T-helper 1 cell (primary cell): Measurements from ENCODE around the gene POLR3GL.

Experiments
- DNase-seq, 5 donors: peaks; one replicate each; pipeline ENCODE4 v3.0.0-alpha.2; 2012 to 2020

Gene POLR3GL

DNA sequence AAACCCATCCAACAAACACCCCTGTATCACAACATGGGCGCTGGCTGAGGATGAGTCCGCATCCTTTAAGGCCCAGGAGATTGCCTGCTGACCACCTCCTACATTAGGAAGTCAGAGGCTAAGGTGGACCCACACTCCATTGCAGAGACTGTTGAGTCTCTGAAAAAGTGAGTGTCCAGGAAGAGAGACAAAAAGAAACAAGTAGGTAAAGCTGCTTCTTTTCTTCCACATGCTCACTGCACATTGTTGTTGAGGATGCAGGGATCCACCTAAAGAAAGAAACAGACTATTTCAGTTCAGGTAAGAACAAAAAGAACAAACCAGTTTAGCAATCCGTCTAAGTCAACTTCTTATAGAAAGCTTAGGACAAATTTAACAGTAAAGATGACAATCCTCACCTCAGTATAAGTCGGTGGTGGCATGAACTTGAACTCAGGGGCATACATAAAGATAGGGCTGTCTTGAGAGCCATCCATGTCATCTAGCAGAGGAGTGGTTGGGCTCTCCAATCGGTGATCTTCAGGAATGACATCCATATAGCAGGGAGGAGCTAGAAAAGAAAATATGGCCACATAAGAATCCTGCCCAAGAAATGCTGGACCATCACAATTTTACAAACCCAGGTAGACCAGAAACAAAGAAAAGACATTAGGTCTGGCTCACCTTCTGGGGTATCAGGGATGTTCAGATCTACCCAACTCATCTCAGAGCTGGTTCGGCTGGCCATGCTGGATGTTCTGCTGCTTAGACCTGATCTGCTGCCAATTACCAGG, 29.3 kb downstream of the POLR3GL start:
- DNase-seq, result no peak

DNA sequence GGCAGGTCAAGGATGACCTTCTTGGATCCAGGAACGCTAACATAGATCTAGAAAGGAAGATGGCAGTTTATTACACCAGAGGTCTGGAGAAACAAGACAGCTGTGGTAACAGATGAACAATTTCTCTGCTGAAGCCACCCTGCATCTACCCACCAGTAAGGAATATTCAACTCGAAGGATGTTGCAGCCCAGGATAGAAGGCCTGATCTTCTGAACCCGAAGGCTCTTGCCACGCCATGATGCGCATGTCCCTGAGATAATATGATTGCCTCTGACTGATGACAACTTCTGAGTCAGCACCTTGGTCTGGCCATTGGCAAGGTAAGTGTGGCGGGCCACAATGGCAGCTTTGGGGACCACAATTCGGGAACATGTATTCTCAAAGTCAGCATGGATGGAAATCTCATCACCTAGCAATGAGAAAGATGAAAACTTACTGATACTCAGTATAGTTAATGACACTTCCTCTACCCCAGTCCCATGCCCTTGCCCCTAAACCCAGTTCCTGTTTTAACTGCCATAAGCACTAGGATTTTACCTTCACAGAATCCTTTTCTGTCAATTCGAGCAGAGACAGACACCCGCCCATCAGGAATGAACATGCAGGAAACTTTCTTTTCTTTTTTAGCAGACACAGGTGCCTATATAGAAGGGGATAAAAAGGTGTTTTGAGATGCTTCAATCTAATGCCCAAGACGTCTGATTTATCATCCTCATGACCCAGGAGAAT, 30.1 kb downstream of the POLR3GL start:
- DNase-seq, result peak in 1 of 5 donors; percentile 33

- no peak for DNase-seq
Measured at GRCh38 chr1:145995148-145995881, 30.8 kb downstream of the POLR3GL start.

- no peak for DNase-seq
Measured at GRCh38 chr1:145995964-145996432, 31.5 kb downstream of the POLR3GL start.

GRCh38 chr1:145996433-145997015, 32.0 kb downstream of the POLR3GL start, which contains the start of gene TXNIP:
TSS of gene TXNIP (minus strand) at chr1:145996579. CDS start at chr1:145996266, 313 bp downstream.
- DNase-seq, result peak; percentile 84 to 95 (median 88)

- DNase-seq, result peak in 4 of 5 donors; percentile 44 to 78 (median 52)
Measured at GRCh38 chr1:145997016-145997717, 32.7 kb downstream of the POLR3GL start.

DNA sequence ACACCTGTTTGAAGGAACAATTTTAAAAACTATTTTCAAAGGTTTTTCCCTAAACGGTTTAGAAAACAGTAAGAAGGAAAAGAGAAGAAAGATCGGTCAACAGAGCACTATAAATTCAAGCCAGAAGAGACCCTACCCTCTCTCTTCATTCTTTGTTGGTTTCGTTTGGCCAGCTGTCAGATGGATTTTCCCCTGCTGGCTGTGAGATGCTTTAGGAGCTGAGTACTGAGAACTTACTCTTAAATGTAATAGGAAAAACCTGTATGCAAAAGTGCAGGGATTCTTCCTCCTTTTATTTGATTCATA, 33.2 kb downstream of the POLR3GL start:
- DNase-seq, result no peak

- peak in 1 of 5 donors; percentile 70 for DNase-seq
Measured at GRCh38 chr1:145999321-146000024, 35.0 kb downstream of the POLR3GL start.

DNA sequence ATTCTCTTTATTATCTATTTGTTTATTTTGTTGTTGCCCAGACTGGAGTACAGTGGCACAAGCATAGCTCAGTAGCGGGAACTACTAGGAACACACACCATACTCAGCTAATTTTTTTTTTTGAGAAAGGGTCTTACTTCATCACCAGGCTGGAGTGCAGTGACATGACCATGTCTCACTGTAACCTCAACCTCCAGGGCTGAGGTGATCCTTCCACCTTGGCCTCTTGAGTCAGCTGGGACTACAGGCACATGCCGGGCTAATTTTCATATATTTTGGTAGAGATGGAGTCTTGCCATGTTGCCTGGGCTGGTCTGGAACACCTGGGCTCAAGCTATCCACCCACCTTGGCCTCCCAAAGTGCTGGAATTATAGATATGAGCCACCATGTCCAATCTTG, 37.2 kb downstream of the POLR3GL start:
- DNase-seq, result no peak

DNA sequence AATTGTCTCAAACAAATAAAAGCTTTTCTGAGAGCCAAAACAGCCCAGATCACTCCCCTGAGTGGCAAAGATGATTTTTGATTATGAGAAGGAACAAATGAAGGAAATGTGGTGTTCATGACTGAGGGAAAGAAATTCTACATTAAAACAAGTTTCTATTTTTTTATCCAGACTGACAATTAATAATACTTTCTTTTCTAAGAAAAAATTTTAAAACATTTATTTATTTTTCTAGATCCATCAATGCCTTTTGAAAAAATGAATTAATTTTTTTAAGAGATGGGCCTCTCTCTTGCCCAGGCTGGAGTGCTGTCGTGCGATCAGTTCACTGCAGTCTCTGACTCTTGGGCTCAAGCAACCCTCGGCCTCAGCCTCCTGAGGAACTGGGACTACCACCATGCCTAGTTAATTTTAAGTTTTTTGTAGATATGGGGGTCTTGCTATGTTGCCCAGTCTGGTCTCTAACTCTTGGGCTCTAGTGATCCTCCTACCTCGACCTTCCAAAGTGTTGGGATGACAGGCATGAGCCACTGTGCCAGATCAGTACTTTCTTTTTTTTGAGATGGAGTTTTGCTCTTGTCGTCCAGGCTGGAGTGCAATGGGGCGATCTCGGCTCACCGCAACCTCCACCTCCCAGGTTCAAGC, 43.1 kb downstream of the POLR3GL start:
- DNase-seq, result no peak

GRCh38 chr1:146010126-146010738, 45.7 kb downstream of the POLR3GL start:
- no peak for DNase-seq

DNA sequence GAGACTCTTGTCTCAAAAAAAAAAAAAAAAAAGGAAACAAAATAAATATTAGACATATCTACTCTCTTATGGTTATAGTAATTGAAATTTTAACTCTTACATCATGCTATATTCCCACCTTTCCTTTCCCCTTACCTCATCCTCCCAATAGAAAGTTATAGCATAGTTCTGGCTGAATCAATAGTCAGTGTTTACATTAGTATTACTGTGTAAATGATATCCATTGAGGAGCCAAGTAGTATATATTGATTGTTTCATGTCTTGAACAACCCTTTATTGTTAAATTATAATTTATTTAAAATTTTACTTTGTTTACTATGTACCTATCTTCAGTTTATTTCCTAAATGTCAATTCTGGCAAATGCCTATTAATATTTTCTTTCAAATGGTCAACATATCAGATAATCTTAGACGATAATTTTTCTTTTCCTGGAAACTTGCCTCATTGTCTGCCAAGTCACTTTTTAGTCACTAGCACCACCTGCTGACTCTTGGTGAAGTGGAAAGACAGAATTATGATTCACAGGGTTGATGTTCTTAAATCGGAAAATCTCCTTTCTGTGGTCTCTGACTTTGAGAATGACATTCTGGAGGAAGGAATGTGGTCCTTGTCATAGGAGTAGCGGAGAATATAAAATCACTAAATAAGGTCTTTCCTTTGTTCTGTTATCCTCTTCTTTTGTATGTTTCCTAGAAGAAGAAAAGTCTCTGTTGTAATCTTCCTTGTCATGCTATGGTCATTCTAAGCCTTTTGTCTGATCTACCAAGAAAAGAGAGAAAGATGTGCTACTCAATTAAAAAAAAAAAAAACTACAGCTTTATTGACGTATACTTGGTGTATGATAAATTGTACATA, 48.4 kb downstream of the POLR3GL start:
- DNase-seq, result peak in 4 of 5 donors; percentile 30 to 68 (median 46)

GRCh38 chr1:146013559-146013922, 49.1 kb downstream of the POLR3GL start:
- DNase-seq, result no peak

DNA sequence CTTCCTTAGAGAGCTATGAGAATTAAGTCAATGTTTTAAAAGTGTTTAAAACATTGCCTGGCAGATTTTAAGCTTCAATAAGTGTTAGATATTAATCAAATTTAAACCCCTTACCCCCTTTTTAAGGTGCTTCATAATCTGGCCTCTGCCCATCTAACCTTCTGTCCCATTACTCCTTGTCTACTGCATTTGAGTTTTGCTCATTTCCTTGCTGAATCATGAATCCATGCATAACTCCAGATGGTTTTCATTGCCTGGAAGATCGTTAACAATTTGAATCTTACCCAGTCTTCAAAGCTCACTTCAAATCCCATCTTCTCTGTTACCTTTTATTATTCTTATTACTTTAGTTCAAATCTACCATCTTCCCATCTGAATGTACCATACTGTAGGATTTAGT, 52.4 kb downstream of the POLR3GL start:
- DNase-seq, result no peak

GRCh38 chr1:146019231-146020057, 55.0 kb downstream of the POLR3GL start:
- no peak for DNase-seq

- no peak for DNase-seq
Measured at GRCh38 chr1:146020058-146021049, 55.9 kb downstream of the POLR3GL start.

DNA sequence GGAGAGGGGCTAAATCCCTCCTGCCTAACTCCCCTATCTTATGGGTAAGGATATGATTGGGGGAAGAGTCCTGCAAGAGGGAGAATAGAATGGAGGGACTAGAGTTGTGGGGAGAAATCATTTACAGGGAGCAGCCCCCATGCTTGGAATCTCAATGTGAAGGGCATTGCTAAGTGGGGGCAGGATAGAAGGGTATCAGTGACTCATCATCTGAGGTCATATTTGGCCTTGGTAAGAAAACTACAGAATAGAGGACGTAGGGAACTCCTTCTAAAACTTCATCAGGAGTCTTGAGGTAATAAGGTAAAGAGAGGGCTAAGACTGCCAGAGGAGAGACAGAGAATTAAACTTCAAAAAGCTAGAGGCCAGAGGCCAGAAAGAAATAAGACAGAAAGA, 56.6 kb downstream of the POLR3GL start:
- no peak for DNase-seq
